ENCODE measurements around the gene MORN3.
"Not testable (repeated sequence)": the region's sequence is repeated elsewhere in the genome, so short reads cannot be mapped to it uniquely, and the experiment has no call there.

MORN3 gene

GRCh38 chr12:121637231-121637914, 32.1 kb downstream of the MORN3 start:
- DNase-seq: no peak

DNA sequence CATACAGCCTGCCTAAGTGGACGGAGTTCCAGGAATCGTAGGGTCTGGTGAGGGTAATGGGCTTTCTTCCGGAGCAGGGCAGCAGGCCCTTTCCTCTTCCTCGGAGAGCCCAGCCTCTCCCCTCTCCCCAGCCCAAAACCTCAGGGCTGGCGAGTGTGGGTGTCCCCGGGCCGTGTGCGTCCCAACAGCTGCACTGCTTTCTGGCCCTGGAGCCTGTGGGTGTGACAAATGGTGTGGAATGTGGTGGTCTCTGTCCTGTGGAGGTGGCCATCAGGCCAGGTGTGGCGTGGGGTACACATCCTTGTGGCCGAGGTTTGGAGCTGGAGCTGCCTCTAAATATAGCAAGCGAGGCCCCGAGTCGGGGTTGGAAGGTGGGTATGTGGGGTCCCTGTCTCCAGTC, 34.6 kb downstream of the MORN3 start:
- DNase-seq: no peak

- not testable (repeated sequence) for DNase-seq
Observed at GRCh38 chr12:121633833-121634196, 35.6 kb downstream of the MORN3 start.

GRCh38 chr12:121632069-121632970, 37.1 kb downstream of the MORN3 start:
- no peak for DNase-seq

- peak; percentile 9 for DNase-seq
Observed at GRCh38 chr12:121630791-121631355, 38.6 kb downstream of the MORN3 start.

DNA sequence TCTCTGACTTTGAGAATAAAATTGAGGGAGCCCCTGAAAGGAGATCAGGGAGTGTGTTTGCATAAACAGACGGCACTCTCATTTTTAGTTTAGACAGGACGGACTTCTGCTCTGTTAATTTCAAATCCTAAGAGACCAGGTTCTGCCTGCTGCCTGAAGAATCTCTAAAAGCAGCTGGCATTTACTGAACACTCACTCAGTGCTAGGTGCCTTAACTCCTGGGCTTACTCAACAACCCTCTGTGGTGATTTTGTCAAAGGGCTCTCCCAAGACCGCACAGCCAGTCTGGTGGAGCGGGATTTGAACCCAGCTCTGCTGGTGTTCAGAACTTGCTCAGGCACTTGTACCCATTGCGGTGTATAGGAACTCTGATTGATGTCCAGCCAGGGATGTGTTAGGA, 40.9 kb downstream of the MORN3 start:
- no peak for DNase-seq

GRCh38 chr12:121628037-121628436, 41.4 kb downstream of the MORN3 start:
- peak; percentile 8 for DNase-seq

- DNase-seq: peak; percentile 85
Observed at GRCh38 chr12:121626853-121627640, 42.4 kb downstream of the MORN3 start.

GRCh38 chr12:121626087-121626852, 43.2 kb downstream of the MORN3 start, which contains the start of gene ORAI1:
Gene ORAI1 (plus strand): TSS chr12:121626530.
- DNase-seq: peak; percentile 96

DNA sequence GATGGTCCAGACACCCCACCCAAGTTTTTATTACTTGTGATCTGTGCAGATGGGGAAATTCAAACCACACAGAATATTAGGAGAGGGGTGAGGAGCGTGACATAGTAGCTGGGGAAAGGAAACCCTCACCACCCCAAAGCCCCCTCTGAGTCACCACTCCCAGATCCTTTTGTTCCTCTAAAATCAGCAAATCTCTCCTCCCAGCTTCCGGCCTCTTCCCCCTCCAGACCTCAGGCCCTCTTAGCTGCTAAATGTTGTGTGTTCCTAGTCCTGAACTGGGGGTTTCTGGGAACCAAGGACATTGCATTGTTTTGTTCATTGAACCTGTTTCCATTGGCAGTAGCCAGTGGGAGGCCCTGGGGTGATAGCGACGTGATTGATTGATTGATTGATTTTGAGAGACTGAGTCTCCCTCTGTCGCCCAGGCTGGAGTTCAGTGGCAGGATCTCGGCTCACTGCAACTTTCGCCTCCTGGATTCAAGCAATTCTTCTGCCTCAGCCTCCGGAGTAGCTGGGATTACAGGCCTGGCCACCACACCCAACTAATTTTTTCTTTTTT, 49.0 kb downstream of the MORN3 start:
- DNase-seq: peak; percentile 21

GRCh38 chr12:121618659-121619233, 50.7 kb downstream of the MORN3 start:
- no peak for DNase-seq

DNA sequence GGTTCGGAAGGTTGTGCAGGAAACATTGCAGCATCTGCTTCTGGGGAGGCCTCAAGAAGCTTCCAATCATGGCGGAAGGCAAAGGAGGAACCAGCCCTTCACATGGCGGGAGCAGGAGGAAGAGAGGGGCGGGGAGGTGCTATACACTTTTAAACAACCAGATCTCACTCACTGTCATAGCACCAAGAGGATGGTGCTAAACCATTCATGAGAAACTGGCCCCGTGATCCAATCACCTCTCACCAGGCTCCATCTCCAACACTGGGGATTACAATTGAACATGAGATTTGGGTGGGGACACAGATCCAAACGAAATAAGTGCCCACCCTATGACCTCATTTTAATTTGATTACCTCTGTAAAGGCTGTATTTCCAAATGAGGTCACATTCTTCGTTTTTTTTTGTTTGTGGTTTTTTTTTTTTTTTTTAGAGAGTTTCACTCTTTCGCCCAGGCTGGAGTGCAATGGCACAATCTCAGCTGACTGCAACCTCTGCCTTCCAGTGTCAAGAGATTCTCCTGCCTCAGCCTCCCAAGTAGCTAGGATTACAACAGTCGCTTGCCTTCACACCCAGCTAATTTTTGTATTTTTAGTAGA, 54.5 kb downstream of the MORN3 start:
- DNase-seq: no peak

- no peak for DNase-seq
Observed at GRCh38 chr12:121613462-121613861, 56.0 kb downstream of the MORN3 start.

- no peak for DNase-seq
Observed at GRCh38 chr12:121611306-121611705, 58.1 kb downstream of the MORN3 start.

- peak; percentile 9 for DNase-seq
Observed at GRCh38 chr12:121610239-121611149, 59.0 kb downstream of the MORN3 start.

DNA sequence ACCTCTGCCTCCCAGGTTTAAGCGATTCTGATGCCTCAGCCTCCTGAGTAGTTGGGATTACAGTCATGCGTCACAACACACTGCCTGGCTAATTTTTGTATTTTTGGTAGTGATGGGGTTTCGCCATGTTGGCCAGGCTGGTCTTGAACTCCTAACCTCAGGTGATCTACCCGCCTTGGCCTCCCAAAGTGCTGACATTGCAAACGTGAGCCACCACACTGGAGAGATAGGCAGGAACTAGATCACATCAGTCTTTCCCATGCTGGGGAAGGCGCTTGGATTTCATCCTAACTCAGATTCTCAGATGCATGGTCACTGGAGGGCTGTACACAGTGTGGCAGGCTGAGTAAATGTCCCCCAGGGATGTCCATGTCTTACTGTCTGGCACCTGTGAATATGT, 61.2 kb downstream of the MORN3 start:
- no peak for DNase-seq

- no peak for DNase-seq
Observed at GRCh38 chr12:121603581-121603980, 65.9 kb downstream of the MORN3 start.

DNA sequence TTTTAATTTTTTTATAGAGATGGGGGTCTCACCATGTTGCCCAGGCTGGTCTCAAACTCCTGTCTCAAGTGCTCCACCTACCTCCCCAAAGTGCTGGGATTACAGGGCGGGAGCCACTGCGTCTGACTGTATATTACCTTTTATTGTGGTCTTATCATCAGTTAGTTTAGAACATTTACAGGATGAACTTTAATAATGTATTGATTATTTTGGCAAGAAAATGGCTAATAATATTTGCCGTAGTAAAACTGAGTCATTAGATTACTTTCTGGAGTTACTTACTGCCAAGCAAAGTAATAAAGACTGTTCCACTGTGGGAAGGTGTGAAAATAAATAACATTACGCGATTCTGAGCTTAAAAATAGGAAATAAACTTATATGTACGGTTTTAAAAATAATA, 66.7 kb downstream of the MORN3 start:
- no peak for DNase-seq

DNA sequence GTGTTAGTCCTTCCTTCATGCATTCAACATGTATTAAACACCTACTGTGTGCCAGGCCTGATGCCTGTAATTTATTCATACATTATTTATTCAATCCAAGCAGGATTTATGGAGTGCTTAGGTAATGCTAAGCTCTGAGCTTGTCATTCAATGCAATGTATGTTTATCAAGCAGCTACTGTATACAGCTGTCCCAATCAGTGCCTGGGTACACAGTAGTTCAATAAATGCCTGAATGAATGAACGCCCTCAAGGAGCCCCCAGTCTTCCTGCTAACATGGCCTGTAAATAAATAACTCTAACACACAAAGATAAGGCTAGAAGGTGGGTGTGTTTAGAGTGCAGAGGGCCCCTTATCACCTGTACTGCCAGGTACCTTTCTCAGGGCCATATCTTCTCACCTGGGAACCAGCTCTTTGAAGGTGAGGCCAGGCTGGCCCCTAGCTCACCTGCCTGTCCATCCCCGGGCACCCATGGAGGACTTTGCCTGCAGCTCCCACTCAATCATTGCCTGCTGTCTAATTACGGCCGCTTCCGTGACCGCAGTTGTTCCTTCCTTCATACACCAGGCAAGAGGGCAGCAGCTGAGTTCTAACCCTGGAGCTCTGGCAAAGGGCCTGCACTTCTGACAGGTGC, 68.6 kb downstream of the MORN3 start:
- DNase-seq: no peak

All from retina (tissue), 1 donor.